ENCODE results near the gene ARHGAP4. TPM values are rescaled to one million over a fixed set of nuclear protein-coding genes. Genes with fewer than 3 reads are reported as not detected.

The ARHGAP4 gene
- total RNA-seq, 2 experiments from 2014 or later, result 151 to 160 TPM

- no peak overlapping the region for H3K4me3 Mint-ChIP-seq
- no peak overlapping the region for H3K27ac Mint-ChIP-seq
- no peaks in the 10 kb centered on the region for H3K27me3 Mint-ChIP-seq
- no peaks in the 10 kb centered on the region for H3K36me3 Mint-ChIP-seq
- ChIA-PET CTCF (no interaction called here), POLR2A (no interaction called here)
- no peaks in the 10 kb centered on the region for H3K9me3 Mint-ChIP-seq
- intact Hi-C loops (cut with micrococcal nuclease), result no loop called here
- no peaks in the 10 kb centered on the region for H3K4me1 Mint-ChIP-seq (ENCODE audit: low read depth)
- no peak for DNase-seq
These were observed 59.6 kb downstream of the ARHGAP4 start for GRCh38 chrX:153866302-153867019.

GRCh38 chrX:153865685-153866084 lies 60.4 kb downstream of the ARHGAP4 start:
- no peaks in the 10 kb centered on the region for H3K9me3 Mint-ChIP-seq
- no peaks in the 10 kb centered on the region for H3K27me3 Mint-ChIP-seq
- ChIA-PET POLR2A (no interaction called here), CTCF (no interaction called here)
- H3K4me3 Mint-ChIP-seq, result no peak overlapping the region
- no peaks in the 10 kb centered on the region for H3K4me1 Mint-ChIP-seq (ENCODE audit: low read depth)
- DNase-seq, result no peak
- H3K36me3 Mint-ChIP-seq, result no peaks in the 10 kb centered on the region
- intact Hi-C loops (cut with micrococcal nuclease), result no loop called here
- no peak overlapping the region for H3K27ac Mint-ChIP-seq

DNA sequence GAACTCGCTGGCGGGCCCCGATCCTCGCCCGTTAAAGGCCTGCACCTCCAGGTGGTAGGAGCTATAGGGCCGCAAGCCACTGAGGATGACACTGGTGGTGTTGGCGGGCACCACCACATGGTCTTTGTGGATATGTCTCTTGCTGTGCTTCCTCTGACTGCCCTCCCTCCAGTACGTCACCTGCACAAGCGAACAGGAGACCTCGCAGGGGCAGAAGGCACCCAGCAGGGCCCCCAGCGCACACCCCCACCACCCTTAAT lies 60.8 kb downstream of the ARHGAP4 start:
- Mint-ChIP-seq H3K27me3 (no peaks in the 10 kb centered on the region), H3K36me3 (no peaks in the 10 kb centered on the region), H3K27ac (no peak overlapping the region), H3K9me3 (no peaks in the 10 kb centered on the region), H3K4me3 (no peak overlapping the region), H3K4me1 (ENCODE audit: low read depth) (no peaks in the 10 kb centered on the region)
- DNase-seq, result no peak
- ChIA-PET CTCF (no interaction called here), POLR2A (no interaction called here)
- intact Hi-C loops (cut with micrococcal nuclease), result no loop called here

- Mint-ChIP-seq H3K27ac (no peak overlapping the region), H3K4me3 (no peak overlapping the region), H3K4me1 (ENCODE audit: low read depth) (no peaks in the 10 kb centered on the region), H3K27me3 (no peaks in the 10 kb centered on the region), H3K9me3 (no peaks in the 10 kb centered on the region), H3K36me3 (no peaks in the 10 kb centered on the region)
- DNase-seq, result no peak
- intact Hi-C loops (cut with micrococcal nuclease), result no loop called here
- ChIA-PET POLR2A (no interaction called here), CTCF (no interaction called here)
These were observed 61.3 kb downstream of the ARHGAP4 start for GRCh38 chrX:153864561-153865320.

GRCh38 chrX:153864101-153864500 lies 62.0 kb downstream of the ARHGAP4 start:
- Mint-ChIP-seq H3K36me3 (no peaks in the 10 kb centered on the region), H3K27ac (no peak overlapping the region), H3K4me3 (no peak overlapping the region), H3K27me3 (no peaks in the 10 kb centered on the region), H3K4me1 (ENCODE audit: low read depth) (no peaks in the 10 kb centered on the region), H3K9me3 (no peaks in the 10 kb centered on the region)
- POLR2A ChIA-PET, result no interaction called here
- CTCF ChIA-PET, result no interaction called here
- DNase-seq, result no peak
- intact Hi-C loops (cut with micrococcal nuclease), result no loop called here

GRCh38 chrX:153863251-153863991 lies 62.6 kb downstream of the ARHGAP4 start:
- intact Hi-C loops (cut with micrococcal nuclease), result no loop called here
- H3K27ac Mint-ChIP-seq, result no peak overlapping the region
- ChIA-PET CTCF (no interaction called here), POLR2A (no interaction called here)
- H3K36me3 Mint-ChIP-seq, result no peaks in the 10 kb centered on the region
- H3K9me3 Mint-ChIP-seq, result no peaks in the 10 kb centered on the region
- no peak overlapping the region for H3K4me3 Mint-ChIP-seq
- H3K4me1 Mint-ChIP-seq (ENCODE audit: low read depth), result no peaks in the 10 kb centered on the region
- DNase-seq, result no peak
- no peaks in the 10 kb centered on the region for H3K27me3 Mint-ChIP-seq

DNA sequence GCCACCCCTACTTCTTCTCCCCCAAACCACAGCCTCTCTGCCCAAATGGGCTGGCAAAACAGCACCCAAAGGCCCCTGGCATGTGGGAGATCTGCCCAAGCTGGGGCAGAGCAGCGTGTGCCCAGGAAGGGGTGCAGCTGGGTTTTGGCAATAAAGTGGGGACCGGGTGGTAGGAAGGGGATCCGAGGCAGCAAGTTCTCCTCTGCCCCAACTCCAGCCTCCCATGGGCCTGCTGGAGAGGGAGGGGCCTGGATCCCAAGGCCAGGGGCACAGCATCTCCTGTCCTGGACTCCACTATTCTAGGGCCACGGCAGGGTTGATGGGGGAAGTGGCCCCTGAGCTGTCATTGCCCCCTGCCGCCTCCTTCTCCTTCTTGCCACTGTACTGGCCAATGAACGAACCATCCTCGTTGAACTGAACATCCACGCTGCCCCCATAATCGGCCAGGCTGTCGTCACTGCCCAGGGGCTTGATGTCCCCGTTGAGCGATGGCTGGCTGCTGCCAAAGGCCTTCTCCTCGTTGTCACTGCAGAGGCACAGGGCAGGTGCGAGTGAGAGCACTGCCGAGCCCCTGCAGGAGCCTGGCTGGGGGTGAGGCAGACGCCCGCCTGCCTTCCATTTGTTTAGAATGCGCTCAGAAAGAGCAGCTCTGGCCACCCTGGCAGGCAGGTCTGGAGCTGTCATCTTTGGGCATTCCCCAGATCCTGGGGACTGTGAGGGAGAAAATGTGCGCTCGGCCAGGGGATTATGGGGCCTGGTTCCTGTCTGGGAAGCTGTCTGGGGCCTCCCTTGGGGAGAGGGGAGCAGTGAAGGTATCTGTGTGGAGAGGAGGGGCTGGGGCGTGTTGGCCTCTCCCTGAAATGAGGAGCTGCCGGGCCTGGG lies 63.5 kb downstream of the ARHGAP4 start:
- intact Hi-C loops (cut with micrococcal nuclease), result no loop called here
- CTCF ChIA-PET, result no interaction called here

DNA sequence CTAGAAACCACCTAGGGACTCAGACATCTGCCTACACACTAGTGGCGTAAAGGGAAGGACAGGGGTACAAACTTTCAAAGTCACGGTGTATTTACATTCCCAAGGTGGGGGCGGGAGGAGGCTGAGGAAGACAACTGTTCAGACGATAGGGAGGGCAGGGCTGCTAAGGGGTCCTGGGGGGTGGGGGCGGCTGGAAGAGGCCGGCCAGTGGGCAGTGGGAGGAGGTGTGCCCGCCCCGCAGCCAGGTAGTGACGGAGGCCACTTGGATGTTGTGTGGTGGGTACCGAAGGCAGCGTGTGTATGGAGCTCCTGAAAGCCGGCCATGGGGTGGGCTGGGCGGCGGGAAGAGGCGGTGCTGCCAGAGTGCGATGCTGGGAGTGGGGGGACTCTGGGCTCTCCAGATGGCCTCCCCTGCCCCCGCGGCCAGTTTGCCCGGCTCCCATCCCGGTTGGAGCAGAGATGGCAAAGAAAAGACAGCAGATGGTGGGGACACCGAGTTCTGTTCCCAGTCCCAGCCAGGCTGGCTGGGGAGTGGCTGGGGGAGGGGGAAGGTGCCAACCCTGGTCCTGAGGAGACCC lies 64.2 kb downstream of the ARHGAP4 start:
- H3K27ac Mint-ChIP-seq, result no peak overlapping the region
- intact Hi-C loops (cut with micrococcal nuclease), result no loop called here
- ChIA-PET POLR2A (no interaction called here), CTCF (no interaction called here)
- no peaks in the 10 kb centered on the region for H3K4me1 Mint-ChIP-seq (ENCODE audit: low read depth)
- no peaks in the 10 kb centered on the region for H3K36me3 Mint-ChIP-seq
- no peak for DNase-seq
- no peaks in the 10 kb centered on the region for H3K9me3 Mint-ChIP-seq
- H3K27me3 Mint-ChIP-seq, result no peaks in the 10 kb centered on the region
- no peak overlapping the region for H3K4me3 Mint-ChIP-seq

More for the DNA sequence above, 63.5 kb downstream of the ARHGAP4 start:
- DNase-seq, result no peak
- no peak overlapping the region for H3K4me3 Mint-ChIP-seq
- no peaks in the 10 kb centered on the region for H3K36me3 Mint-ChIP-seq
- H3K27me3 Mint-ChIP-seq, result no peaks in the 10 kb centered on the region
- no peaks in the 10 kb centered on the region for H3K9me3 Mint-ChIP-seq
- POLR2A ChIA-PET, result no interaction called here
- H3K27ac Mint-ChIP-seq, result no peak overlapping the region
- H3K4me1 Mint-ChIP-seq (ENCODE audit: low read depth), result no peaks in the 10 kb centered on the region

- no peaks in the 10 kb centered on the region for H3K9me3 Mint-ChIP-seq
- H3K27me3 Mint-ChIP-seq, result no peaks in the 10 kb centered on the region
- ChIA-PET CTCF (no interaction called here), POLR2A (no interaction called here)
- H3K4me1 Mint-ChIP-seq (ENCODE audit: low read depth), result no peaks in the 10 kb centered on the region
- no peak overlapping the region for H3K27ac Mint-ChIP-seq
- DNase-seq, result no peak
- intact Hi-C loops (cut with micrococcal nuclease), result no loop called here
- H3K4me3 Mint-ChIP-seq, result no peak overlapping the region
- no peaks in the 10 kb centered on the region for H3K36me3 Mint-ChIP-seq
These were observed 64.9 kb downstream of the ARHGAP4 start for GRCh38 chrX:153861151-153861550.

Other genes starting within 250 kb of the ARHGAP4 start
- gene SLC6A8, start 238.3 kb downstream of the ARHGAP4 start, total RNA-seq, result 1 to 10 TPM in 1 of 2 experiments, under 1 TPM in 1; 0.95 to 1.3 TPM
- gene BCAP31, start 201.9 kb downstream of the ARHGAP4 start, total RNA-seq, result 100 to 1,000 TPM; 119 to 121 TPM
- 1 to 10 TPM; 4.8 TPM for gene ABCD1, start 201.4 kb downstream of the ARHGAP4 start, total RNA-seq
- under 1 TPM; 0.29 to 0.69 TPM for gene PLXNB3, start 162.0 kb downstream of the ARHGAP4 start, total RNA-seq
- not detected for gene SRPK3, start 145.2 kb downstream of the ARHGAP4 start, total RNA-seq
- 10 to 100 TPM; 45.9 to 51.5 TPM for gene IDH3G, start 131.9 kb downstream of the ARHGAP4 start, total RNA-seq
- gene SSR4, start 131.6 kb downstream of the ARHGAP4 start, total RNA-seq, result 100 to 1,000 TPM; 194 to 203 TPM
- 1 to 10 TPM; 4.9 to 5.7 TPM for gene PDZD4, start 95.7 kb downstream of the ARHGAP4 start, total RNA-seq
- 1 to 10 TPM in 1 of 2 experiments, under 1 TPM in 1; 0.45 to 1.3 TPM for gene L1CAM, start 40.1 kb downstream of the ARHGAP4 start, total RNA-seq
- not detected for gene AVPR2, start 21.6 kb downstream of the ARHGAP4 start, total RNA-seq
- gene NAA10, start 8.8 kb upstream of the ARHGAP4 start, total RNA-seq, result 100 to 1,000 TPM; 106 to 115 TPM
- 1 to 10 TPM; 8.2 to 8.4 TPM for gene RENBP, start 18.4 kb upstream of the ARHGAP4 start, total RNA-seq
- 10 to 100 TPM; 90.4 to 93.0 TPM for gene HCFC1, start 45.6 kb upstream of the ARHGAP4 start, total RNA-seq
- gene TMEM187, start 46.5 kb upstream of the ARHGAP4 start, total RNA-seq, result 1 to 10 TPM; 8.6 to 9.1 TPM
- gene IRAK1, start 93.6 kb upstream of the ARHGAP4 start, total RNA-seq, result 100 to 1,000 TPM in 1 of 2 experiments, 10 to 100 TPM in 1; 99.6 to 106 TPM
- 10 to 100 TPM; 50.8 to 51.0 TPM for gene MECP2, start 171.5 kb upstream of the ARHGAP4 start, total RNA-seq
- gene OPN1LW, start 218.0 kb upstream of the ARHGAP4 start, total RNA-seq, result not detected